Loucy (cell line): Measurements from ENCODE around the gene APOLD1.

ENCODE experiments used
- H2AFZ ChIP-seq: fragments of 200-600 bp; sonication (generic); 2 replicates; pipeline ENCODE4 v1.6.0; 2016; ENCODE audit warnings: antibody characterized with exemption, mild to moderate bottlenecking, low read length, moderate library complexity
- H3F3A ChIP-seq: fragments of 200-600 bp; 2 replicates; pipeline ENCODE4 v1.6.0; 2016; ENCODE audit warnings: antibody characterized with exemption, low read depth, mild to moderate bottlenecking
- H3K27me3 ChIP-seq: fragments of 200-600 bp; sonication (generic); 2 replicates; pipeline ENCODE4 v1.6.1; 2014; ENCODE audit warnings: low read length, mild to moderate bottlenecking; ENCODE audit not compliant: insufficient read depth, poor library complexity, severe bottlenecking
- H3K36me3 ChIP-seq: fragments of 200-600 bp; sonication (generic); 2 replicates; pipeline ENCODE4 v1.6.1; 2016; ENCODE audit warnings: low read length; ENCODE audit not compliant: insufficient read depth
- H3K4me1 ChIP-seq: fragments of 200-600 bp; sonication (generic); 2 replicates; pipeline ENCODE4 v1.5.1; 2014; ENCODE audit warnings: low read length, mild to moderate bottlenecking; ENCODE audit not compliant: insufficient read depth, poor library complexity, severe bottlenecking
- H3K4me2 ChIP-seq: fragments of 200-600 bp; sonication (generic); 2 replicates; pipeline ENCODE4 v1.6.0; 2014; ENCODE audit warnings: antibody characterized with exemption, low read length, low read depth, mild to moderate bottlenecking; ENCODE audit not compliant: poor library complexity, severe bottlenecking
- H3K4me3 ChIP-seq: fragments of 200-600 bp; sonication (generic); 2 replicates; pipeline ENCODE4 v1.5.1; 2014; ENCODE audit warnings: low read length, mild to moderate bottlenecking, mixed read lengths; ENCODE audit not compliant: poor library complexity, severe bottlenecking
- H3K79me2 ChIP-seq: fragments of 200-600 bp; sonication (generic); 2 replicates; pipeline ENCODE4 v1.6.1; 2014; ENCODE audit warnings: low read length; ENCODE audit not compliant: insufficient read depth
- H3K9ac ChIP-seq: fragments of 200-600 bp; sonication (generic); 2 replicates; pipeline ENCODE4 v1.6.0; 2014; ENCODE audit warnings: mild to moderate bottlenecking, low read depth, low read length, moderate library complexity; ENCODE audit not compliant: poor library complexity, severe bottlenecking
- H3K9me2 ChIP-seq: fragments of 200-600 bp; sonication (generic); replicated peaks from 2 replicates; pipeline ENCODE4 v1.6.1; 2016; ENCODE audit warnings: low read depth, low read length, mixed read lengths
- H3K9me3 ChIP-seq: fragments of 200-600 bp; sonication (generic); 2 replicates; pipeline ENCODE4 v1.6.1; 2014; ENCODE audit warnings: mild to moderate bottlenecking, antibody characterized with exemption, low read length, low read depth; ENCODE audit not compliant: insufficient read depth
- H4K20me1 ChIP-seq: fragments of 200-600 bp; sonication (generic); 2 replicates; pipeline ENCODE4 v1.6.0; 2014; ENCODE audit warnings: antibody characterized with exemption, low read length, mild to moderate bottlenecking; ENCODE audit not compliant: insufficient read depth, poor library complexity, severe bottlenecking
- CTCF ChIP-seq: fragments of 200-600 bp; sonication (generic); conservative IDR thresholded peaks from 2 replicates; pipeline ENCODE4 v1.5.1; 2014; ENCODE audit warnings: mild to moderate bottlenecking, antibody characterized with exemption, low read length
- EZH2phosphoT487 ChIP-seq: fragments of 200-600 bp; IDR thresholded peaks from 2 replicates; pipeline ENCODE4 v1.6.1; 2018; ENCODE audit warnings: antibody characterized with exemption, mild to moderate bottlenecking, moderate library complexity, borderline replicate concordance

The APOLD1 gene

GRCh38 chr12:12747278-12747677, 38.2 kb upstream of the APOLD1 start:
- no peak overlapping the region for H3K4me2 ChIP-seq
- H4K20me1 ChIP-seq = no peaks in the 10 kb centered on the region
- no peak overlapping the region for H3K4me3 ChIP-seq
- H3K79me2 ChIP-seq = no peaks in the 10 kb centered on the region; the same call in 1 of the 2 replicates
- no peaks in the 10 kb centered on the region for H3K36me3 ChIP-seq
- H3K4me1 ChIP-seq = peaks cover 13% of the 10 kb centered on the region
- H2AFZ ChIP-seq = no peak overlapping the region
- no peaks in the 10 kb centered on the region for H3K27me3 ChIP-seq
- H3F3A ChIP-seq = no peaks in the 10 kb centered on the region
- H3K9me2 ChIP-seq = no peaks in the 10 kb centered on the region
- TF ChIP-seq EZH2phosphoT487 = no peak
- TF ChIP-seq CTCF = no peak
- H3K9ac ChIP-seq = no peak overlapping the region
- H3K9me3 ChIP-seq = no peaks in the 10 kb centered on the region

- Histone ChIP-seq H3K4me3 (no peak overlapping the region), H3K79me2 (no peaks in the 10 kb centered on the region; the same call in 1 of the 2 replicates), H3K4me1 (peaks cover 10% of the 10 kb centered on the region), H3K36me3 (no peaks in the 10 kb centered on the region), H3K4me2 (no peak overlapping the region), H3K9me3 (no peaks in the 10 kb centered on the region), H4K20me1 (no peaks in the 10 kb centered on the region), H2AFZ (no peak overlapping the region), H3K27me3 (no peaks in the 10 kb centered on the region), H3F3A (no peaks in the 10 kb centered on the region), H3K9me2 (no peaks in the 10 kb centered on the region), H3K9ac (no peak overlapping the region)
- no peak for TF ChIP-seq EZH2phosphoT487
- no peak for TF ChIP-seq CTCF
Measured at GRCh38 chr12:12748044-12748443, 37.4 kb upstream of the APOLD1 start.

- H3K4me1 ChIP-seq = peaks cover 10% of the 10 kb centered on the region
- H2AFZ ChIP-seq = peak overlapping the region; percentile 43; the same call in 1 of the 2 replicates
- no peaks in the 10 kb centered on the region for H4K20me1 ChIP-seq
- TF ChIP-seq CTCF = no peak
- TF ChIP-seq EZH2phosphoT487 = no peak
- no peaks in the 10 kb centered on the region for H3K36me3 ChIP-seq
- no peaks in the 10 kb centered on the region for H3F3A ChIP-seq
- no peak overlapping the region for H3K4me2 ChIP-seq
- no peak overlapping the region for H3K9ac ChIP-seq
- H3K27me3 ChIP-seq = no peaks in the 10 kb centered on the region
- no peak overlapping the region for H3K4me3 ChIP-seq
- no peaks in the 10 kb centered on the region for H3K9me3 ChIP-seq
- H3K9me2 ChIP-seq = no peaks in the 10 kb centered on the region
- H3K79me2 ChIP-seq = no peaks in the 10 kb centered on the region; the same call in 1 of the 2 replicates
Measured at GRCh38 chr12:12749433-12749832, 36.0 kb upstream of the APOLD1 start.
